Lower leg skin (tissue), 4 donors: ENCODE data around the gene NMRK2. TPM values are rescaled to one million over a fixed set of nuclear protein-coding genes. Genes with fewer than 3 reads are reported as not detected.
"Not testable (repeated sequence)": the region's sequence is repeated elsewhere in the genome, so short reads cannot be mapped to it uniquely, and the experiment has no call there.

Experiments used
- DNase-seq, 2 donors: peaks; one replicate each; pipeline ENCODE4 v3.0.0-alpha.2; 2019; ENCODE audit warnings: low spot score in 2 of 2
- H3K4me3 ChIP-seq: fragments of 200-600 bp; sonication (generic); 2 replicates; pipeline ENCODE4 v1.5.1; 2017; ENCODE audit warnings: mild to moderate bottlenecking, low read depth; ENCODE audit not compliant: poor library complexity, severe bottlenecking
- CTCF ChIP-seq, 3 donors: fragments of 450-650 bp; IDR thresholded peaks; one replicate each; pipeline ENCODE4 v1.5.1; 2016; ENCODE audit warnings: antibody characterized with exemption in 3 of 3, mild to moderate bottlenecking in 3 of 3, moderate library complexity in 2 of 3
- POLR2A ChIP-seq, 2 donors: fragments of 450-650 bp; IDR thresholded peaks; one replicate each; pipeline ENCODE4 v1.6.1; 2016 to 2017; ENCODE audit warnings: antibody characterized with exemption in 2 of 2, mild to moderate bottlenecking in 1 of 2, moderate library complexity in 1 of 2
- WGBS, 2 donors: methylation state at CpG; one replicate each; pipeline ENCODE4 v1.1.5; 2018; 5-methylcytosine and 5-hydroxymethylcytosine counted together
- intact Hi-C: fragments of 100-400 bp; cut with DNase I; formaldehyde crosslinking; loops from one replicate; pipeline ENCODE4 v1.15.0; 2023; ENCODE audit warnings: low total_unique reads
- total RNA-seq, 4 donors: library from RNA; depleted of rRNA; stranded (reverse); fragments of >200 nt; gene quantifications; one replicate each; pipeline ENCODE4 v1.1.0, GENCODE V29; 2016

The NMRK2 gene
- total RNA-seq: not detected

- H3K4me3 ChIP-seq: no peak within 1 kb of the TSS
- WGBS, 2 donors: 2 to 3% methylated on average over 21 to 41 of the region's 51 CpGs
- no peak for TF ChIP-seq CTCF (IDR thresholded peaks at IDR 0.05)
- DNase-seq: no peak
- intact Hi-C loops: no loop called here
Observed at GRCh38 chr19:3932931-3933810, at the start of gene NMRK2. Gene NMRK2, plus strand, starts transcription at chr19:3933069. Its CDS starts 603 bp downstream, at chr19:3933672.

GRCh38 chr19:3890591-3890990, 42.3 kb upstream of the NMRK2 start:
- DNase-seq: no peak
- 85 to 88% methylated on average over 17 of the region's 17 CpGs for WGBS, 2 donors
- H3K4me3 ChIP-seq: no peak overlapping the region
- intact Hi-C loops: no loop called here
- TF ChIP-seq CTCF (IDR thresholded peaks at IDR 0.05) (no peak), POLR2A (IDR thresholded peaks at IDR 0.05) (no peak)

- intact Hi-C loops: no loop called here
- H3K4me3 ChIP-seq: no peak overlapping the region
- DNase-seq: no peak
- WGBS, 2 donors: 41 to 49% methylated on average over 12 of the region's 12 CpGs
- TF ChIP-seq CTCF (IDR thresholded peaks at IDR 0.05): no peak
- no peak for TF ChIP-seq POLR2A (IDR thresholded peaks at IDR 0.05)
Observed at GRCh38 chr19:3893509-3894179, 39.2 kb upstream of the NMRK2 start.

GRCh38 chr19:3894959-3895358, 37.9 kb upstream of the NMRK2 start:
- WGBS, 2 donors: 62 to 64% methylated on average over 5 of the region's 5 CpGs
- DNase-seq, intact Hi-C loops, H3K4me3 ChIP-seq: not testable (repeated sequence)

- intact Hi-C loops: no loop called here
- 81 to 93% methylated on average over 5 of the region's 5 CpGs for WGBS, 2 donors
- DNase-seq: no peak
- no peak for TF ChIP-seq POLR2A (IDR thresholded peaks at IDR 0.05)
- no peak for TF ChIP-seq CTCF (IDR thresholded peaks at IDR 0.05)
- H3K4me3 ChIP-seq: no peak overlapping the region
Observed at GRCh38 chr19:3895788-3896187, 37.1 kb upstream of the NMRK2 start.

- H3K4me3 ChIP-seq: no peak overlapping the region
- 75 to 78% methylated on average over 4 of the region's 4 CpGs for WGBS, 2 donors
- no peak for TF ChIP-seq CTCF (IDR thresholded peaks at IDR 0.05)
- intact Hi-C loops: no loop called here
- no peak for DNase-seq
Observed at GRCh38 chr19:3897936-3898335, 34.9 kb upstream of the NMRK2 start.
